ENCODE results near the gene TRAIP. TPM values are rescaled to one million over a fixed set of nuclear protein-coding genes. Genes with fewer than 3 reads are reported as not detected.

The TRAIP gene
- total RNA-seq, 1 experiment from 2014 or later, result 9.3 TPM

DNA sequence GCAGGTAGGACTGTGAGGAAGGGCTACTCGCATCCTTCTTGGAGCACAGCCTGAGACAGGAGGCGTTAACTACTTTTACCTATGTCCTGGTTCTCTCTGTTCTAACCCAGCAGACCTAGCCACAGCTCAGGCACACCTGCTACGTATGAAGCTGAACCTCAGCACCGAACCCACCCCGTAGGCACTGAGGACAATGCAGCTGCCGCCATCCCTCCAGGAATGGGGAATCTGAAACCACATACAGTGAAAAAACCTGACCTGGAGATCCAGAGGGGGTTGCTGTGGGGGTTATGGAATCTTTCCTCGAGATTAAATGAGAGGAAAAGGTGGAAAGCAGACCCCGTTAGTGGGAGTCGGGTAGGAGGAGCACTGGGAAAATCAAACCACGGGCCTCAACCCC lies 32.9 kb upstream of the TRAIP start:
- Mint-ChIP-seq H3K36me3 (ENCODE audit: insufficient read depth, unreplicated experiment) (peaks cover 25% of the 10 kb centered on the region), H3K4me1 (ENCODE audit: insufficient read depth, unreplicated experiment) (no peaks in the 10 kb centered on the region), H3K4me3 (ENCODE audit: unreplicated experiment) (no peak overlapping the region), H3K27ac (ENCODE audit: low read depth, unreplicated experiment) (no peak overlapping the region), H3K27me3 (ENCODE audit: insufficient read depth, unreplicated experiment) (no peaks in the 10 kb centered on the region), H3K9me3 (ENCODE audit: unreplicated experiment) (no peaks in the 10 kb centered on the region)
- intact Hi-C loops (cut with micrococcal nuclease), result no loop called here
- DNase-seq (ENCODE audit: unreplicated experiment), result no peak
- TF ChIP-seq, protein P1, sequence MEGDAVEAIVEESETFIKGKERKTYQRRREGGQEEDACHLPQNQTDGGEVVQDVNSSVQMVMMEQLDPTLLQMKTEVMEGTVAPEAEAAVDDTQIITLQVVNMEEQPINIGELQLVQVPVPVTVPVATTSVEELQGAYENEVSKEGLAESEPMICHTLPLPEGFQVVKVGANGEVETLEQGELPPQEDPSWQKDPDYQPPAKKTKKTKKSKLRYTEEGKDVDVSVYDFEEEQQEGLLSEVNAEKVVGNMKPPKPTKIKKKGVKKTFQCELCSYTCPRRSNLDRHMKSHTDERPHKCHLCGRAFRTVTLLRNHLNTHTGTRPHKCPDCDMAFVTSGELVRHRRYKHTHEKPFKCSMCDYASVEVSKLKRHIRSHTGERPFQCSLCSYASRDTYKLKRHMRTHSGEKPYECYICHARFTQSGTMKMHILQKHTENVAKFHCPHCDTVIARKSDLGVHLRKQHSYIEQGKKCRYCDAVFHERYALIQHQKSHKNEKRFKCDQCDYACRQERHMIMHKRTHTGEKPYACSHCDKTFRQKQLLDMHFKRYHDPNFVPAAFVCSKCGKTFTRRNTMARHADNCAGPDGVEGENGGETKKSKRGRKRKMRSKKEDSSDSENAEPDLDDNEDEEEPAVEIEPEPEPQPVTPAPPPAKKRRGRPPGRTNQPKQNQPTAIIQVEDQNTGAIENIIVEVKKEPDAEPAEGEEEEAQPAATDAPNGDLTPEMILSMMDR (IDR thresholded peaks at IDR 0.05; ENCODE audit: unreplicated experiment), result no peak
- CTCF ChIA-PET, result interaction anchor here (0.6 kb wide), 1 partner anchor 35 kb away, joined by 3 read pairs; no protein-coding TSS in a partner anchor
- POLR2A ChIA-PET, result interaction anchor here (0.8 to 1.8 kb wide), 3 partner anchors 8 to 19 kb away, joined by 3 to 7 read pairs (median 3); no protein-coding TSS in a partner anchor
- BruUV-seq (replicated peaks), result no TSS peak

DNA sequence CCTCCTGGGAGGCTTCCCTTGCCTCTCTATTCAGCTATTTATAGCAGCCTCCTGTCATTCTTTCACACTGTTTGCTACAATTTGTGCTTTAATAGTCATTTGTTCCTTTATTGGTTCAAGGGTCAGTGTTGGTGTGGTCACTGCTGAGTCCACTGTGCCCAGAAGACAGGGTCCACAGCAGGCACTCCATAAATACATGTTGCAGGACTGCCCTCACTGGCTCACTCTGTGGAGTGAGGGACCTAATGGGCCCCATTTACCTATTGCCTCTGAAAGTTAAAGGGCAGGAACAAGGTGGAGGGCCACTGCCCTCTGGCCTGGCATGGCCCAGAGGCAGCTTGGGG lies 30.5 kb upstream of the TRAIP start:
- POLR2A ChIA-PET, result no interaction called here
- H3K27ac Mint-ChIP-seq (ENCODE audit: low read depth, unreplicated experiment), result no peak overlapping the region
- H3K4me3 Mint-ChIP-seq (ENCODE audit: unreplicated experiment), result no peak overlapping the region
- no TSS peak for BruUV-seq (replicated peaks)
- no peak for DNase-seq (ENCODE audit: unreplicated experiment)
- no peaks in the 10 kb centered on the region for H3K9me3 Mint-ChIP-seq (ENCODE audit: unreplicated experiment)
- peaks cover 24% of the 10 kb centered on the region for H3K36me3 Mint-ChIP-seq (ENCODE audit: insufficient read depth, unreplicated experiment)
- intact Hi-C loops (cut with micrococcal nuclease), result no loop called here
- no peaks in the 10 kb centered on the region for H3K27me3 Mint-ChIP-seq (ENCODE audit: insufficient read depth, unreplicated experiment)
- TF ChIP-seq, protein P1 (IDR thresholded peaks at IDR 0.05; ENCODE audit: unreplicated experiment), result no peak
- no peaks in the 10 kb centered on the region for H3K4me1 Mint-ChIP-seq (ENCODE audit: insufficient read depth, unreplicated experiment)
- CTCF ChIA-PET, result no interaction called here

DNA sequence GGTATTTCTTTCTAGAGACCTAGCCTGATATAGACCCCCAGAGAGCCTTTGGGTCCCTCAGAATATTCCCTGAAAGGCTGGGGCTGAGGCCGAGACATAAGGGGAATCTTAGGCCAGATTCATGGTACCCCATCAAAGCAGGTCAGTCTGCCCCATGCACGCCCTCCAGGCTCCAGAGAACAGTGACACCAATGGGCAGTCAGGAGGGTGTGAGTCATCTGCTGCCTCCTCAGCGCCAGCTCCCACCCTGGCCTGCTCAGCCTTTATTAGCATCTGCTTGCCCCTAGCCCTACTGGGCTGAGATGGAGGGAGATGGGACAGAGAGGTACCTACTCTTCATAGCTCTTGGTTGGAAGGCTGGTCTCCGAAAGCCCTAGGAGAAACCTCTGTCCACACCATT lies 27.6 kb upstream of the TRAIP start:
- DNase-seq (ENCODE audit: unreplicated experiment), result peak; percentile 30
- TF ChIP-seq, protein P1 (IDR thresholded peaks at IDR 0.05; ENCODE audit: unreplicated experiment), result no peak
- H3K27me3 Mint-ChIP-seq (ENCODE audit: insufficient read depth, unreplicated experiment), result no peaks in the 10 kb centered on the region
- H3K27ac Mint-ChIP-seq (ENCODE audit: low read depth, unreplicated experiment), result no peak overlapping the region
- CTCF ChIA-PET, result interaction anchor here (1.2 kb wide), 1 partner anchor 23 kb away, joined by 3 read pairs; no protein-coding TSS in a partner anchor
- intact Hi-C loops (cut with micrococcal nuclease), result no loop called here
- peaks cover 11% of the 10 kb centered on the region for H3K36me3 Mint-ChIP-seq (ENCODE audit: insufficient read depth, unreplicated experiment)
- H3K4me1 Mint-ChIP-seq (ENCODE audit: insufficient read depth, unreplicated experiment), result no peaks in the 10 kb centered on the region
- no peak overlapping the region for H3K4me3 Mint-ChIP-seq (ENCODE audit: unreplicated experiment)
- POLR2A ChIA-PET, result interaction anchor here (0.6 to 2.4 kb wide), 5 partner anchors 10 to 23 kb away, joined by 3 to 9 read pairs (median 3); no protein-coding TSS in a partner anchor
- H3K9me3 Mint-ChIP-seq (ENCODE audit: unreplicated experiment), result no peaks in the 10 kb centered on the region
- no TSS peak for BruUV-seq (replicated peaks)

DNA sequence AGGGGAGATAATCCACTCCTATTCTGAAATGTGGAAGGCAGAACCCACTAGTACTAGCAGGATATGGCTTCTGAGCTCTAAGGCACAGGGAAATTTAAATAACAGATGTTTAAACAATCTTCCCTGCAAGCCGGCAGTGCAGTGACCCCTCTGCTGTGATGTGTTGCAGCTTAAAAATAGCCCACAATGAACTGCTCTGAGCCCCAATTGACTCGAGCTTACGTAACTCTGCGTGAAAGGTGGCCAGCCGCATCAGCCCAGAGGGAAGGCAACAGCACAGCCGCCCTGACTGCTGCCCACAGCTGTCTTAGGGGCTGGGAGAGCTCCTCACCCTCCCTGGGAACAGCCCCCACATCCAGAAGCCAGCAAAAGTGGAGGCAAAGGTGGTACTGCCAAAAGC lies 25.8 kb upstream of the TRAIP start:
- CTCF ChIA-PET, result interaction anchor here (1.0 to 1.7 kb wide), 3 partner anchors 16 to 43 kb away, joined by 3 to 6 read pairs (median 4); no protein-coding TSS in a partner anchor
- POLR2A ChIA-PET, result interaction anchor here (0.7 to 2.2 kb wide), 6 partner anchors 12 to 62 kb away, joined by 3 to 6 read pairs (median 4); partner anchors contain the start of gene CAMKV
- no peaks in the 10 kb centered on the region for H3K27me3 Mint-ChIP-seq (ENCODE audit: insufficient read depth, unreplicated experiment)

More for the DNA sequence above, 25.8 kb upstream of the TRAIP start:
- no TSS peak for BruUV-seq (replicated peaks)
- no peak for DNase-seq (ENCODE audit: unreplicated experiment)
- no peaks in the 10 kb centered on the region for H3K4me1 Mint-ChIP-seq (ENCODE audit: insufficient read depth, unreplicated experiment)
- intact Hi-C loops (cut with micrococcal nuclease), result no loop called here
- H3K9me3 Mint-ChIP-seq (ENCODE audit: unreplicated experiment), result no peaks in the 10 kb centered on the region
- H3K36me3 Mint-ChIP-seq (ENCODE audit: insufficient read depth, unreplicated experiment), result peaks cover 16% of the 10 kb centered on the region
- TF ChIP-seq, protein P1 (IDR thresholded peaks at IDR 0.05; ENCODE audit: unreplicated experiment), result no peak
- no peak overlapping the region for H3K4me3 Mint-ChIP-seq (ENCODE audit: unreplicated experiment)
- H3K27ac Mint-ChIP-seq (ENCODE audit: low read depth, unreplicated experiment), result no peak overlapping the region

Measured in MCF 10A (cell line).